IMR-90 (cell line): ENCODE data around the gene INTS11. TPM values are rescaled to one million over a fixed set of nuclear protein-coding genes. Genes with fewer than 3 reads are reported as not detected.

ENCODE experiments used
- ATAC-seq: fragments of 200-7000 bp; cut with Tn5 transposase; 2 replicates; pipeline ENCODE4 v1.9.1; 2020; ENCODE audit warnings: low read depth, mild to moderate bottlenecking, moderate library complexity
- BruUV-seq: library from RNA; stranded (reverse); fragments of 400-500 nt; replicated peaks from 2 replicates; lab custom pipeline; 2021; lab: Mats Ljungman, UMichigan
- CTCF ChIA-PET: fragments of 300-600 bp; formaldehyde crosslinking; extraction: SDS; loops from one replicate; lab custom pipeline; 2021; ENCODE audit warnings: antibody characterized with exemption; lab: Yijun Ruan, JAX
- POLR2A ChIA-PET: fragments of 300-600 bp; sonication (Branson Sonifier 250); formaldehyde crosslinking; loops from one replicate; lab custom pipeline; 2022; ENCODE audit warnings: antibody characterized with exemption; ENCODE audit not compliant: unreplicated experiment; lab: Charles Lee
- DNase-seq: peaks from one replicate; pipeline ENCODE4 v3.0.0; 2013
- H2AFZ ChIP-seq: replicated peaks from 2 replicates; pipeline ENCODE3; 2013; ENCODE audit warnings: low read length, mild to moderate bottlenecking; ENCODE audit not compliant: poor library complexity
- H2AK5ac ChIP-seq: 2 replicates; pipeline ENCODE4 v1.6.1; 2013; ENCODE audit warnings: low read depth, low read length, inconsistent platforms
- H2AK9ac ChIP-seq: replicated peaks from 2 replicates; pipeline ENCODE3; 2013; ENCODE audit warnings: mild to moderate bottlenecking, low read depth, low read length, moderate library complexity; ENCODE audit not compliant: poor library complexity
- H2BK120ac ChIP-seq: 2 replicates; pipeline ENCODE4 v1.6.1; 2013; ENCODE audit warnings: low read depth, low read length, inconsistent platforms
- H2BK15ac ChIP-seq: 3 replicates; pipeline ENCODE4 v1.6.1; 2013; ENCODE audit warnings: low read depth, low read length, inconsistent platforms
- H2BK20ac ChIP-seq: 2 replicates; pipeline ENCODE4 v1.6.1; 2013; ENCODE audit warnings: low read depth, mild to moderate bottlenecking, inconsistent platforms, low read length, moderate library complexity
- H2BK5ac ChIP-seq: 2 replicates; pipeline ENCODE4 v1.6.1; 2013; ENCODE audit warnings: mild to moderate bottlenecking, low read depth, low read length, inconsistent platforms; ENCODE audit not compliant: poor library complexity, severe bottlenecking
- H3K14ac ChIP-seq: replicated peaks from 2 replicates; pipeline ENCODE4 v1.6.1; 2013; ENCODE audit warnings: low read depth, low read length, inconsistent platforms
- H3K18ac ChIP-seq: 2 replicates; pipeline ENCODE4 v1.6.1; 2013; ENCODE audit warnings: low read depth, low read length, control low read depth
- H3K23ac ChIP-seq: 2 replicates; pipeline ENCODE4 v1.6.1; 2013; ENCODE audit warnings: low read depth, low read length, inconsistent platforms
- H3K27ac ChIP-seq: 2 replicates; pipeline ENCODE4 v1.5.1; 2013; ENCODE audit warnings: mild to moderate bottlenecking, control low read depth, low read length; ENCODE audit not compliant: insufficient read depth
- H3K27me3 ChIP-seq: 2 replicates; pipeline ENCODE4 v1.6.1; 2013; ENCODE audit warnings: low read length; ENCODE audit not compliant: control insufficient read depth, insufficient read depth
- H3K36me3 ChIP-seq: 2 replicates; pipeline ENCODE4 v1.6.1; 2013; ENCODE audit warnings: low read length, mixed read lengths; ENCODE audit not compliant: control insufficient read depth, insufficient read depth
- H3K4ac ChIP-seq: 2 replicates; pipeline ENCODE4 v1.6.1; 2013; ENCODE audit warnings: low read depth, low read length, inconsistent platforms
- H3K4me1 ChIP-seq: 2 replicates; pipeline ENCODE4 v1.6.1; 2013; ENCODE audit warnings: low read length, mixed read lengths; ENCODE audit not compliant: control insufficient read depth, insufficient read depth
- H3K4me2 ChIP-seq: 2 replicates; pipeline ENCODE4 v1.6.1; 2013; ENCODE audit warnings: low read depth, mild to moderate bottlenecking, control low read depth, low read length, moderate library complexity
- H3K4me3 ChIP-seq: 2 replicates; pipeline ENCODE4 v1.5.1; 2013; ENCODE audit warnings: low read depth, mild to moderate bottlenecking, control low read depth, low read length, moderate library complexity; ENCODE audit not compliant: insufficient read depth
- H3K56ac ChIP-seq: 2 replicates; pipeline ENCODE4 v1.6.1; 2013; ENCODE audit warnings: low read length, inconsistent platforms; ENCODE audit not compliant: insufficient read depth; ENCODE audit errors: extremely low read depth
- H3K79me1 ChIP-seq, 2 experiments: 2 replicates each; pipeline ENCODE4 v1.6.1; 2013; ENCODE audit warnings: low read length in 2 of 2, inconsistent platforms in 1 of 2, low read depth in 1 of 2
- H3K9ac ChIP-seq: 2 replicates; pipeline ENCODE4 v1.6.1; 2013; ENCODE audit warnings: low read depth, low read length, control low read depth
- H3K9me1 ChIP-seq: 2 replicates; pipeline ENCODE4 v1.6.1; 2013; ENCODE audit warnings: low read length, inconsistent platforms; ENCODE audit not compliant: insufficient read depth
- H3K9me3 ChIP-seq: 2 replicates; pipeline ENCODE4 v1.6.1; 2013; ENCODE audit warnings: low read length; ENCODE audit not compliant: control insufficient read depth, insufficient read depth
- H4K20me1 ChIP-seq: 2 replicates; pipeline ENCODE4 v1.6.1; 2013; ENCODE audit warnings: low read length, inconsistent platforms; ENCODE audit not compliant: insufficient read depth
- H4K5ac ChIP-seq: 2 replicates; pipeline ENCODE4 v1.6.1; 2013; ENCODE audit warnings: mild to moderate bottlenecking, low read depth, low read length, control low read depth
- H4K8ac ChIP-seq, 2 experiments: 2 replicates each; pipeline ENCODE4 v1.6.1; 2013; ENCODE audit warnings: low read depth in 2 of 2, low read length in 2 of 2, control low read depth in 1 of 2, inconsistent platforms in 1 of 2
- H4K91ac ChIP-seq: 2 replicates; pipeline ENCODE4 v1.6.1; 2013; ENCODE audit warnings: low read depth, low read length, inconsistent platforms; ENCODE audit not compliant: insufficient read depth
- BHLHE40 ChIP-seq: fragments of 150-350 bp; IDR thresholded peaks from 2 replicates; pipeline ENCODE4 v1.6.1; 2016; ENCODE audit warnings: mild to moderate bottlenecking, low read depth, low read length
- CEBPB ChIP-seq: IDR thresholded peaks from 2 replicates; pipeline ENCODE4 v1.6.1; 2012; ENCODE audit warnings: low read depth, low read length, improper control_type of control experiment
- CHD1 ChIP-seq: IDR thresholded peaks from 2 replicates; pipeline ENCODE4 v1.6.1; 2012; ENCODE audit warnings: low read depth, low read length, improper control_type of control experiment
- FOS ChIP-seq: fragments of 150-350 bp; IDR thresholded peaks from 2 replicates; pipeline ENCODE4 v1.6.1; 2016; ENCODE audit warnings: low read depth, low read length
- MAFK ChIP-seq: IDR thresholded peaks from 2 replicates; pipeline ENCODE4 v1.6.1; 2012; ENCODE audit warnings: low read depth, low read length, improper control_type of control experiment
- MAZ ChIP-seq: IDR thresholded peaks from 2 replicates; pipeline ENCODE4 v1.6.1; 2012; ENCODE audit warnings: low read depth, mild to moderate bottlenecking, low read length, improper control_type of control experiment, moderate library complexity, borderline replicate concordance
- MXI1 ChIP-seq: IDR thresholded peaks from 2 replicates; pipeline ENCODE4 v1.6.1; 2012; ENCODE audit warnings: low read depth, mild to moderate bottlenecking, low read length, moderate library complexity, borderline replicate concordance
- NFE2L2 ChIP-seq: fragments of 150-350 bp; IDR thresholded peaks from 2 replicates; pipeline ENCODE4 v1.6.1; 2016; ENCODE audit warnings: low read depth, mild to moderate bottlenecking, low read length
- POLR2A ChIP-seq: IDR thresholded peaks from 2 replicates; pipeline ENCODE4 v1.6.1; 2012; ENCODE audit warnings: mild to moderate bottlenecking, low read depth, low read length
- RAD21 ChIP-seq: IDR thresholded peaks from 2 replicates; pipeline ENCODE4 v1.6.1; 2012; ENCODE audit warnings: low read length, improper control_type of control experiment
- RCOR1 ChIP-seq: IDR thresholded peaks from 2 replicates; pipeline ENCODE4 v1.6.1; 2012; ENCODE audit warnings: mild to moderate bottlenecking, low read length, improper control_type of control experiment; ENCODE audit not compliant: insufficient replicate concordance
- RFX5 ChIP-seq: IDR thresholded peaks from 2 replicates; pipeline ENCODE4 v1.8.0; 2012; ENCODE audit warnings: low read depth, mild to moderate bottlenecking, low read length, moderate library complexity
- SMC3 ChIP-seq: fragments of 150-350 bp; IDR thresholded peaks from 2 replicates; pipeline ENCODE4 v1.6.1; 2016; ENCODE audit warnings: low read depth, mild to moderate bottlenecking, antibody characterized with exemption, low read length, moderate library complexity
- WGBS, 2 experiments: methylation state at CpG; one replicate each; pipeline versions ENCODE4 v1.1.5 to v1.1.7; 2013; ENCODE audit warnings: missing lambda C conversion rate in 2 of 2; ENCODE audit not compliant: insufficient read length in 1 of 2; ENCODE audit errors: extremely low coverage in 2 of 2; 5-methylcytosine and 5-hydroxymethylcytosine counted together
- dilution Hi-C: fragments of 300-500 bp; cut with HindIII; formaldehyde crosslinking; loops from one replicate; pipeline ENCODE4 v1.14.3; 2018; ENCODE audit warnings: low sequenced_read_pairs; ENCODE audit not compliant: unreplicated experiment
- in situ Hi-C: fragments of 300-500 bp; cut with MboI; formaldehyde crosslinking; loops from 3 replicates; pipeline ENCODE4 v1.14.3; 2019; ENCODE audit warnings: low sequenced_read_pairs, inconsistent platforms, mixed read lengths
- intact Hi-C: fragments of 100-400 bp; cut with micrococcal nuclease; formaldehyde crosslinking; loops from 2 replicates; pipeline ENCODE4 v1.10.0; 2022
- polyA plus RNA-seq, 3 experiments: library from polyadenylated mRNA; depleted of rRNA; stranded (reverse); fragments of >200 nt; gene quantifications; 2 replicates each; pipeline ENCODE4 v1.2.3, GENCODE V29; 2012; ENCODE audit warnings: low replicate concordance in 1 of 3
- total RNA-seq: library from RNA; depleted of rRNA; stranded (reverse); fragments of >200 nt; gene quantifications from 2 replicates; pipeline ENCODE4 v1.2.3, GENCODE V29; 2012
- TF ChIP-seq, protein P1 (sequence below): conservative IDR thresholded peaks from 2 replicates; pipeline ENCODE4 v1.5.1; 2012; ENCODE audit warnings: mild to moderate bottlenecking, low read depth, low read length, improper control_type of control experiment
- TF ChIP-seq, protein P2 (sequence below): fragments of 150-350 bp; IDR thresholded peaks from 2 replicates; pipeline ENCODE4 v1.6.1; 2016; ENCODE audit warnings: low read depth, mild to moderate bottlenecking, low read length, moderate library complexity, borderline replicate concordance
- TF ChIP-seq, protein P3 (sequence below): fragments of 150-350 bp; IDR thresholded peaks from 2 replicates; pipeline ENCODE4 v1.6.1; 2017; ENCODE audit warnings: mild to moderate bottlenecking, antibody characterized with exemption, low read length, low read depth

Gene INTS11
- total and polyA plus RNA-seq, 2 of the 4 experiments (the other 2 are of a cell fraction) = 56.1 to 123 TPM

DNA sequence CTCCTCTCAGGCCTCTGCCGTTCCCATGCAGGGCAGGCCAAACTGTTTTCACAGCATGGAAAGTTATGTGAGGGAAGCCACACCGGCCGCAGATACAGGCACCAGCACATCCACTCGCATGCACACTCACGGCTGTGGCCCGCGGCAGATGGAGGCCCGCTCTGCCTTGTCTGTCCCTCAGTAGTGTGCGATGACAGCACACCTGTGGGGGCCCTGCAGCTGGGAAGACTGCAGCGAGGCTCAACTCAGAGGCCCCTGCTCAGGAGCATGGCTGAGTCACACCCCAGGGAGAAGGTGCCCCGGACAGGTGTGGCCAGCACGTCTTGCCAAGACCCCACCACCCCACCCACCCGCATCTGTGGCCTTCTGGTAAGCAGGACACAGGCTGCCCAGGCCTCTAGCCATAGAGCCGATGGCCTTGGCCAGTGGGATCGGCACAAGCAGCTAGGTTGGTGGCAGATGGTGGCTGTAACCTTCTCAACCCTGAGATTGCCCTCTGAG lies 49.5 kb downstream of the INTS11 start:
- H3K9ac ChIP-seq = no peak overlapping the region
- BruUV-seq = no TSS peak
- peaks cover 27% of the 10 kb centered on the region for H3K9me1 ChIP-seq
- H2AFZ ChIP-seq = peak overlapping the region; percentile 98
- peak overlapping the region; percentile 79; the same call in 1 of the 2 replicates for H3K14ac ChIP-seq
- H3K27ac ChIP-seq = peak overlapping the region; percentile 98
- H2AK9ac ChIP-seq = peak overlapping the region; percentile 99
- peaks cover 38% of the 10 kb centered on the region for H3K4me1 ChIP-seq
- TF ChIP-seq MAZ (no peak), BHLHE40 (no peak), CHD1 (no peak), RAD21 (no peak), FOS (no peak), MXI1 (no peak), RCOR1 (no peak), NFE2L2 (no peak), RFX5 (no peak), POLR2A (no peak), MAFK (no peak), CEBPB (no peak), SMC3 (no peak)
- TF ChIP-seq, protein P1, sequence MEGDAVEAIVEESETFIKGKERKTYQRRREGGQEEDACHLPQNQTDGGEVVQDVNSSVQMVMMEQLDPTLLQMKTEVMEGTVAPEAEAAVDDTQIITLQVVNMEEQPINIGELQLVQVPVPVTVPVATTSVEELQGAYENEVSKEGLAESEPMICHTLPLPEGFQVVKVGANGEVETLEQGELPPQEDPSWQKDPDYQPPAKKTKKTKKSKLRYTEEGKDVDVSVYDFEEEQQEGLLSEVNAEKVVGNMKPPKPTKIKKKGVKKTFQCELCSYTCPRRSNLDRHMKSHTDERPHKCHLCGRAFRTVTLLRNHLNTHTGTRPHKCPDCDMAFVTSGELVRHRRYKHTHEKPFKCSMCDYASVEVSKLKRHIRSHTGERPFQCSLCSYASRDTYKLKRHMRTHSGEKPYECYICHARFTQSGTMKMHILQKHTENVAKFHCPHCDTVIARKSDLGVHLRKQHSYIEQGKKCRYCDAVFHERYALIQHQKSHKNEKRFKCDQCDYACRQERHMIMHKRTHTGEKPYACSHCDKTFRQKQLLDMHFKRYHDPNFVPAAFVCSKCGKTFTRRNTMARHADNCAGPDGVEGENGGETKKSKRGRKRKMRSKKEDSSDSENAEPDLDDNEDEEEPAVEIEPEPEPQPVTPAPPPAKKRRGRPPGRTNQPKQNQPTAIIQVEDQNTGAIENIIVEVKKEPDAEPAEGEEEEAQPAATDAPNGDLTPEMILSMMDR = no peak
- TF ChIP-seq, protein P2, sequence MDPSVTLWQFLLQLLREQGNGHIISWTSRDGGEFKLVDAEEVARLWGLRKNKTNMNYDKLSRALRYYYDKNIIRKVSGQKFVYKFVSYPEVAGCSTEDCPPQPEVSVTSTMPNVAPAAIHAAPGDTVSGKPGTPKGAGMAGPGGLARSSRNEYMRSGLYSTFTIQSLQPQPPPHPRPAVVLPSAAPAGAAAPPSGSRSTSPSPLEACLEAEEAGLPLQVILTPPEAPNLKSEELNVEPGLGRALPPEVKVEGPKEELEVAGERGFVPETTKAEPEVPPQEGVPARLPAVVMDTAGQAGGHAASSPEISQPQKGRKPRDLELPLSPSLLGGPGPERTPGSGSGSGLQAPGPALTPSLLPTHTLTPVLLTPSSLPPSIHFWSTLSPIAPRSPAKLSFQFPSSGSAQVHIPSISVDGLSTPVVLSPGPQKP = no peak
- TF ChIP-seq, protein P3, sequence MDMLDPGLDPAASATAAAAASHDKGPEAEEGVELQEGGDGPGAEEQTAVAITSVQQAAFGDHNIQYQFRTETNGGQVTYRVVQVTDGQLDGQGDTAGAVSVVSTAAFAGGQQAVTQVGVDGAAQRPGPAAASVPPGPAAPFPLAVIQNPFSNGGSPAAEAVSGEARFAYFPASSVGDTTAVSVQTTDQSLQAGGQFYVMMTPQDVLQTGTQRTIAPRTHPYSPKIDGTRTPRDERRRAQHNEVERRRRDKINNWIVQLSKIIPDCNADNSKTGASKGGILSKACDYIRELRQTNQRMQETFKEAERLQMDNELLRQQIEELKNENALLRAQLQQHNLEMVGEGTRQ = no peak
- H3K18ac ChIP-seq = no peak overlapping the region
- H2BK15ac ChIP-seq = peak overlapping the region; percentile 87; the same call in 2 of the 3 replicates
- in situ Hi-C loops (no loop called here), dilution Hi-C loops (no loop called here), intact Hi-C loops (no loop called here)
- CTCF ChIA-PET = interaction anchor here (1.2 kb wide), 1 partner anchor 15 kb away, joined by 5 read pairs; no protein-coding TSS in a partner anchor
- ATAC-seq (no peak), DNase-seq (no peak)
- no peaks in the 10 kb centered on the region for H3K27me3 ChIP-seq
- peak overlapping the region; percentile 95 for H2AK5ac ChIP-seq
- H3K79me1 ChIP-seq = peaks cover 8 to 46% of the 10 kb centered on the region in 2 experiments; a peak in 3 of 4 replicates
- no peaks in the 10 kb centered on the region for H3K9me3 ChIP-seq
- peak overlapping the region; percentile 96 for H3K4me2 ChIP-seq
- H4K20me1 ChIP-seq = peaks cover 22% of the 10 kb centered on the region
- peak overlapping the region; percentile 90 for H3K4ac ChIP-seq
- H3K4me3 ChIP-seq = no peak overlapping the region
- POLR2A ChIA-PET = no interaction called here
- 89% methylated on average over 5 of the region's 15 CpGs; no CpG with 5 or more reads in 1 of the 2 experiments for WGBS, 2 experiments
- H3K56ac ChIP-seq = no peak overlapping the region
- peak overlapping the region; percentile 80 for H4K91ac ChIP-seq
- H4K8ac ChIP-seq = peak overlapping the region; percentile 91 to 96; a peak in 3 of 4 replicates
- H2BK5ac ChIP-seq = peak overlapping the region; percentile 98
- H2BK20ac ChIP-seq = peak overlapping the region; percentile 90
- H3K36me3 ChIP-seq = peaks cover 18% of the 10 kb centered on the region
- H4K5ac ChIP-seq = peak overlapping the region; percentile 66; the same call in 1 of the 2 replicates
- peak overlapping the region; percentile 44 for H2BK120ac ChIP-seq
- peak overlapping the region; percentile 89; the same call in 1 of the 2 replicates for H3K23ac ChIP-seq
